Fibroblast of pulmonary artery (primary cell): ENCODE measurements around the gene TTLL11.

ENCODE experiments used
- DNase-seq: peaks from one replicate; pipeline ENCODE4 v3.0.0-alpha.2; 2010; ENCODE audit warnings: low read depth
- H3K4me3 ChIP-seq: replicated peaks from 2 replicates; pipeline ENCODE4 v1.5.1; 2011; ENCODE audit warnings: low read depth, mild to moderate bottlenecking, control low read depth, low read length, moderate library complexity
- TF ChIP-seq, protein P1 (sequence below): IDR thresholded peaks from 2 replicates; pipeline ENCODE4 v1.5.1; 2011; ENCODE audit warnings: mild to moderate bottlenecking, control low read depth, low read length, inconsistent platforms; ENCODE audit errors: missing control alignments

Gene TTLL11

GRCh38 chr9:121868626-121869025, 224.5 kb downstream of the TTLL11 start:
- no peak overlapping the region for H3K4me3 ChIP-seq
- no peak for DNase-seq
- TF ChIP-seq, protein P1, sequence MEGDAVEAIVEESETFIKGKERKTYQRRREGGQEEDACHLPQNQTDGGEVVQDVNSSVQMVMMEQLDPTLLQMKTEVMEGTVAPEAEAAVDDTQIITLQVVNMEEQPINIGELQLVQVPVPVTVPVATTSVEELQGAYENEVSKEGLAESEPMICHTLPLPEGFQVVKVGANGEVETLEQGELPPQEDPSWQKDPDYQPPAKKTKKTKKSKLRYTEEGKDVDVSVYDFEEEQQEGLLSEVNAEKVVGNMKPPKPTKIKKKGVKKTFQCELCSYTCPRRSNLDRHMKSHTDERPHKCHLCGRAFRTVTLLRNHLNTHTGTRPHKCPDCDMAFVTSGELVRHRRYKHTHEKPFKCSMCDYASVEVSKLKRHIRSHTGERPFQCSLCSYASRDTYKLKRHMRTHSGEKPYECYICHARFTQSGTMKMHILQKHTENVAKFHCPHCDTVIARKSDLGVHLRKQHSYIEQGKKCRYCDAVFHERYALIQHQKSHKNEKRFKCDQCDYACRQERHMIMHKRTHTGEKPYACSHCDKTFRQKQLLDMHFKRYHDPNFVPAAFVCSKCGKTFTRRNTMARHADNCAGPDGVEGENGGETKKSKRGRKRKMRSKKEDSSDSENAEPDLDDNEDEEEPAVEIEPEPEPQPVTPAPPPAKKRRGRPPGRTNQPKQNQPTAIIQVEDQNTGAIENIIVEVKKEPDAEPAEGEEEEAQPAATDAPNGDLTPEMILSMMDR = no peak

DNA sequence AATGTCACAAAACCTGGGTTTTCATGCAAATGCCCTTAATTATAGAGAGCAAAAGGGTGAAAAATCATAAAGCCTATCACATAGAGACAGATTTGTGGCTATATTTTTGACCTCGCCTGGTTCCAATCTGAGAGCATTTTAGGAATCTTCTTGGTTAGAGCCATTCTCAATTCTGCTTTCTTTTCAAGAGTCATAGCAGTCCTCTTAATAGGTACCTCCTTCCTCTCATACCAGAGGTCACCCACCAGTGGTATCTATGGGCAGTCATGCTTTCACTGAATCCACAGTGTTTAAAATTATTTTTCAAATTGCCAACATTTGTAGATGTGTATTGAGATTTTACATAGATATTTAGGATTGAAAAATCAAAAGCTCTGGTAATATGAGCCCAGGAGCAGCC, 226.2 kb downstream of the TTLL11 start:
- TF ChIP-seq, protein P1 = no peak
- no peak overlapping the region for H3K4me3 ChIP-seq
- DNase-seq = no peak

GRCh38 chr9:121865884-121866283, 227.2 kb downstream of the TTLL11 start:
- DNase-seq = no peak
- no peak overlapping the region for H3K4me3 ChIP-seq
- TF ChIP-seq, protein P1 = no peak

DNA sequence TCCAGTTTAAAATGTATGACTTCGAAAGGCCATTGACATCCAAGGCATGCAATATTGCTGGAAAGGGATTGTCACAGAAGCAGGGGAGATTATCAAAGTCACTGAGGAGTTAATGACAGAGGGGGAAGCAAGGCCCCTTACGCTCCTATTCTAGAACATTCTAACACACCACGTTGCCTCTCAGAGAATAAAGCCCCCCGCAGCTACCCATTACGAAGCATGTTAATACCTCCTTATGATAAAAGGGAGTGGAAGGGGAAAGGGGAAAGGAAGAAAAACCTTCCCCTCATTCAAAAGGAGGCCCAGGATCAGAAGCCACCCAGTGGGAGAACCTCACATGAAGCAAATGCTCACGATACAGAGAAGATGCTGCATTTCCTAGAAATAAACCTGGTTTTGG, 228.0 kb downstream of the TTLL11 start:
- TF ChIP-seq, protein P1 = no peak
- H3K4me3 ChIP-seq = no peak overlapping the region
- no peak for DNase-seq

GRCh38 chr9:121863955-121864354, 229.2 kb downstream of the TTLL11 start:
- DNase-seq = peak; percentile 46
- H3K4me3 ChIP-seq = no peak overlapping the region
- TF ChIP-seq, protein P1 = no peak

DNA sequence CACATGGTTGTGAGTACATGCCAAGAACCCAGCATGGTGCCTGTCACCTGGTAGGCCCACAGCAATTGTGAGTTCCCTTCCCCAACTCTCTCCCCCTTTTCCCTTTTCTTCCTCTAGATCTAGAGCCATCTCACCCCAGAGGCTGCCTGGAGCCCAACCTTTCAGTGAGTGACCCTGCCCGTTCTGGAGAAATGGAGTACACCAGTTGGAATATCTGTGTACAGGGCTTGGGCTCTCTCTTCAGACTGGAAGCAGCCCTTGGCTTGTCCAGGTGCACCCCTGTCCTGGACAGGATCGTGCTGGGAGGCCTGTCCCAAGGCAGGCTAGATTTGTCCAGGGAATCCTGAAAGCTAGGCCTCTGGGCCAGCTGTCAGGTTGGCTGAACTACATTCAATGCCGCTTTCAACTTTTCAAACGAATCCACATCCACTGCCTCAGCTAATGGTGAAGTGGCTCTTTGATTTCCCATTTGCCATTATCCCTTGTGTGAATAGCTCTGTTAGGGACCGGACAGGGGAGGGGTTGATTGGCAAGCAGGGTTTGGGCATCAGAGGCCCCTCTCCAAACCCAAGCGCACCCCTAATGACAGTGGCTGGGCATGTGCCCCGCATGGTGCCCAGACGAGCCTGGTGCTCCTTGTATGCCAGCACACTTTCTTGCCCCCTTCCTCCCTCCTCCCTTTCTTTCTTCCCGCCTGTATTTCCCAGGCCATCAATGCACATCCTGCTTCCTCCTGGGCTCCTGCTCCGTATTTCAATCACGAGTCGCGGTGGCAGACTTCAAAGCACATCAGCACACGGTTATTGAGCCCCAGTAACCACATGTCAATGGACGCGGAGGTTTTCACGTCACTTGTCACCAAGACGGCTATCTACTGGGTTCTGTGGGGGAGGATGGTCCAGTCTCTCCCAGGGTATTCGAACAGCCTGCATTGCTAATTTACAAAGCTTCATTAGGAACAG, 230.5 kb downstream of the TTLL11 start:
- no peak overlapping the region for H3K4me3 ChIP-seq
- DNase-seq = no peak
- TF ChIP-seq, protein P1 = no peak
